ENCODE data around the gene PSMB10. TPM values are rescaled to one million over a fixed set of nuclear protein-coding genes. Genes with fewer than 3 reads are reported as not detected.

The PSMB10 gene
- total and polyA plus RNA-seq, 10 donors, result 80.3 to 236 (median 141) TPM

GRCh38 chr16:67936880-67937605 lies 393 bp upstream of the PSMB10 start:
- DNase-seq, result peak; percentile 60

GRCh38 chr16:67935402-67936123 lies 1.1 kb downstream of the PSMB10 start:
- 10 to 12% (median 11%) methylated on average over 39 to 55 of the region's 55 CpGs for WGBS, 5 donors
- intact Hi-C loops (cut with DNase I; ENCODE audit: low total_unique reads), result loop anchor here (10.0 kb wide), 1 partner anchor 91 kb away; the partner anchor contains the start of genes CENPT, NUTF2 and THAP11
- H3K36me3 ChIP-seq, result peaks cover 0 to 64% (median 36%) of the 10 kb centered on the region in 6 donors
- TF ChIP-seq POLR2A (IDR thresholded peaks at IDR 0.05), result peak in 2 of 3 donors; percentile 42 to 75
- peak; percentile 92 to 98 (median 93) for TF ChIP-seq POLR2AphosphoS5 (IDR thresholded peaks at IDR 0.05)
- peak in 5 of 11 experiments; percentile 7 to 45 (median 28) for TF ChIP-seq CTCF (IDR thresholded peaks at IDR 0.05 in 8 of 11, conservative IDR thresholded peaks at IDR 0.05 in 3 of 11)
- no peaks in the 10 kb centered on the region for H3K27me3 ChIP-seq (replicated peaks in 1 of 7)
- peak overlapping the region; percentile 97 to 99 (median 98) for H3K27ac ChIP-seq
- peaks cover 11 to 54% (median 36%) of the 10 kb centered on the region in 6 donors for H3K4me1 ChIP-seq
- DNase-seq, result peak; percentile 99
- H3K4me3 ChIP-seq, result peak overlapping the region; percentile 72 to 98 (median 96)
- no peaks in the 10 kb centered on the region for H3K9me3 ChIP-seq

More at GRCh38 chr16:67936880-67937605, 393 bp upstream of the PSMB10 start:
- Histone ChIP-seq H3K9me3 (no peaks in the 10 kb centered on the region), H3K4me1 (peaks cover 11 to 69% (median 42%) of the 10 kb centered on the region in 6 donors), H3K36me3 (peaks cover 0 to 63% (median 28%) of the 10 kb centered on the region in 6 donors), H3K27ac (peak overlapping the region; percentile 97 to 99 (median 98)), H3K4me3 (peak overlapping the region; percentile 72 to 98 (median 96)), H3K27me3 (replicated peaks in 1 of 7) (no peaks in the 10 kb centered on the region)
- no peak for TF ChIP-seq POLR2A (IDR thresholded peaks at IDR 0.05)
- no peak for TF ChIP-seq POLR2AphosphoS5 (IDR thresholded peaks at IDR 0.05)
- no peak for TF ChIP-seq CTCF (IDR thresholded peaks at IDR 0.05 in 8 of 11, conservative IDR thresholded peaks at IDR 0.05 in 3 of 11)
- intact Hi-C loops (cut with DNase I; ENCODE audit: low total_unique reads), result loop anchor here (10.0 kb wide), 1 partner anchor 92 kb away; the partner anchor contains the start of genes CENPT, NUTF2 and THAP11
- 46 to 50% (median 47%) methylated on average over 6 of the region's 6 CpGs for WGBS, 5 donors

- DNase-seq, result no peak
These were observed 1.6 kb downstream of the PSMB10 start for GRCh38 chr16:67935101-67935401.

More at GRCh38 chr16:67935101-67935401, 1.6 kb downstream of the PSMB10 start:
- Histone ChIP-seq H3K27ac (peak overlapping the region in 7 of 8 donors; percentile 97 to 99 (median 98)), H3K4me1 (peaks cover 11 to 49% (median 32%) of the 10 kb centered on the region in 6 donors), H3K36me3 (peaks cover 0 to 64% (median 40%) of the 10 kb centered on the region in 6 donors), H3K4me3 (peak overlapping the region; percentile 72 to 98 (median 96)), H3K27me3 (replicated peaks in 1 of 7) (no peaks in the 10 kb centered on the region), H3K9me3 (no peaks in the 10 kb centered on the region)
- WGBS, 5 donors, result 66 to 74% (median 71%) methylated on average over 13 of the region's 13 CpGs
- intact Hi-C loops (cut with DNase I; ENCODE audit: low total_unique reads), result loop anchor here (10.0 kb wide), 1 partner anchor 90 kb away; the partner anchor contains the start of genes CENPT, NUTF2 and THAP11
- TF ChIP-seq CTCF (IDR thresholded peaks at IDR 0.05 in 8 of 11, conservative IDR thresholded peaks at IDR 0.05 in 3 of 11) (no peak), POLR2AphosphoS5 (IDR thresholded peaks at IDR 0.05) (no peak), POLR2A (IDR thresholded peaks at IDR 0.05) (no peak)
